ENCODE measurements around the gene CREB5. TPM values are rescaled to one million over a fixed set of nuclear protein-coding genes. Genes with fewer than 3 reads are reported as not detected.

The CREB5 gene
- total RNA-seq, 1 donor from 2014 or later: 10.3 TPM

DNA sequence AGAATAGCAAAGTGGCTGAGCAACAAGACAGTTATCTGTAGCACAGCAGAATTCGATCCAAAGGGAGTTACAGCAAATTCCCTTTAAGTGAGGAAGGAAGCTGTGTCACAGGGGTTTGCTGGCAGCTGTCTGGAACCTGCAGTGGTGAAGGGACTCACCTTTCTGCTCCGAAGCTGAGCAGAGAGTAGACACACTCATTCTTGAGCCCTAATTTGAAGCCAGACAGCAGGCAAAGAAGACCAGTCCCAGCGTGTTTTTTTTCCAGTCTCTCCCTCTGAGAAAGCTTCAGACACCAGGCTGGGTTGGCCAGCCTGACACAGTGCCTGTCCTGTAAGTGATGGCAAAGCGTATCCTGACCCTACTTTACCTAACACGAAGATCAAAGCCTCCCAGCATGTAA, 335.1 kb downstream of the CREB5 start:
- intact Hi-C loops (cut with DNase I): no loop called here
- TF ChIP-seq, protein P1, sequence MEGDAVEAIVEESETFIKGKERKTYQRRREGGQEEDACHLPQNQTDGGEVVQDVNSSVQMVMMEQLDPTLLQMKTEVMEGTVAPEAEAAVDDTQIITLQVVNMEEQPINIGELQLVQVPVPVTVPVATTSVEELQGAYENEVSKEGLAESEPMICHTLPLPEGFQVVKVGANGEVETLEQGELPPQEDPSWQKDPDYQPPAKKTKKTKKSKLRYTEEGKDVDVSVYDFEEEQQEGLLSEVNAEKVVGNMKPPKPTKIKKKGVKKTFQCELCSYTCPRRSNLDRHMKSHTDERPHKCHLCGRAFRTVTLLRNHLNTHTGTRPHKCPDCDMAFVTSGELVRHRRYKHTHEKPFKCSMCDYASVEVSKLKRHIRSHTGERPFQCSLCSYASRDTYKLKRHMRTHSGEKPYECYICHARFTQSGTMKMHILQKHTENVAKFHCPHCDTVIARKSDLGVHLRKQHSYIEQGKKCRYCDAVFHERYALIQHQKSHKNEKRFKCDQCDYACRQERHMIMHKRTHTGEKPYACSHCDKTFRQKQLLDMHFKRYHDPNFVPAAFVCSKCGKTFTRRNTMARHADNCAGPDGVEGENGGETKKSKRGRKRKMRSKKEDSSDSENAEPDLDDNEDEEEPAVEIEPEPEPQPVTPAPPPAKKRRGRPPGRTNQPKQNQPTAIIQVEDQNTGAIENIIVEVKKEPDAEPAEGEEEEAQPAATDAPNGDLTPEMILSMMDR (IDR thresholded peaks at IDR 0.05): no peak
- no peak overlapping the region for H3K4me3 ChIP-seq
- ATAC-seq (no peak), DNase-seq (no peak)
- no peaks in the 10 kb centered on the region for H3K9me3 ChIP-seq
- no peaks in the 10 kb centered on the region for H3K27me3 ChIP-seq (ENCODE audit: low read depth)
- no peak overlapping the region for H3K27ac ChIP-seq
- H3K36me3 ChIP-seq: no peaks in the 10 kb centered on the region
- peaks cover 10% of the 10 kb centered on the region for H3K4me1 ChIP-seq

DNA sequence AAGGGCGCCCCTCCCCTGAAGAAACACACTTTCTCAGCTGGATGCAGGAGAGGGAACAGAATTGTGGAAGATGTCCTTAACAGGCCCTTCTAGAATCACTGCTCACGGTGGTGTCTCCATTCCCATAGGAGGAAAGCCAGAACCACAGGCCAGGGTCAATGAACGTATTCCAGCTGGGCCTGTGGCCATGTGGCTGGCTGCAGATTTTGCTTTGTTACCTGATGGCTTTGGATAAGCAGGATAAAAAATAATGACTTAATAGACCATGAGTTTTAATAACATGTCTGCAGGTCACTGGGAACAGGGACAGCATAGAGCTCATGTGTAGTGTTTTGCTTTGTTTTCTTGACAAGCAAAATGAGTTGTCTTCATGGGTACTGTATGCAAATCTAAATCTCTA, 335.5 kb downstream of the CREB5 start:
- intact Hi-C loops (cut with DNase I): no loop called here
- no peak for ATAC-seq
- TF ChIP-seq, protein P1 (IDR thresholded peaks at IDR 0.05): no peak

DNA sequence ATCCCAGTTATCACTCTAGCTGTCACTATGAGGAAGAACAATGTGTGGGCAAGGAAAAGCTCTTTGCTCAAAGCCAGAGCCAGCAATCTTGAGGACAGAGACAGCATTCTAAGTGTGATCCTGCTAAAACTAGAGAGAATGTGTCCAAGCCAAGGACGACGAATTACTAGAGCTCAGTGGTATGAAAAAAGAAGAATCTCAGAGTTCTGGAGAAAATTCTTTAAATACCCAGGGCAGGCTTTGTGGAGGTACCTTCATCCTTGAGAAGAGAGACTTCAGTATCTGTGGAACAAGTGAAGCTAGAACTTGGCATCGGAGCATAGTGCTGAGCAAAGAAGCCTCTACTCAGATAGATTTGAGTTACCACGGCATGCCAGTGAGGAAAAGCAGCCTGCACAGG, 336.0 kb downstream of the CREB5 start:
- no peak for ATAC-seq
- TF ChIP-seq, protein P1 (IDR thresholded peaks at IDR 0.05): no peak
- intact Hi-C loops (cut with DNase I): no loop called here
- no peak overlapping the region for H3K4me3 ChIP-seq
- H3K4me1 ChIP-seq: peaks cover 10% of the 10 kb centered on the region
- H3K27ac ChIP-seq: no peak overlapping the region
- no peaks in the 10 kb centered on the region for H3K36me3 ChIP-seq
- H3K27me3 ChIP-seq (ENCODE audit: low read depth): no peaks in the 10 kb centered on the region
- DNase-seq: no peak
- H3K9me3 ChIP-seq: no peaks in the 10 kb centered on the region

More for the DNA sequence above, 335.5 kb downstream of the CREB5 start:
- Histone ChIP-seq H3K4me3 (no peak overlapping the region), H3K9me3 (no peaks in the 10 kb centered on the region), H3K27ac (no peak overlapping the region), H3K4me1 (peaks cover 10% of the 10 kb centered on the region), H3K36me3 (no peaks in the 10 kb centered on the region), H3K27me3 (ENCODE audit: low read depth) (no peaks in the 10 kb centered on the region)
- DNase-seq: no peak

DNA sequence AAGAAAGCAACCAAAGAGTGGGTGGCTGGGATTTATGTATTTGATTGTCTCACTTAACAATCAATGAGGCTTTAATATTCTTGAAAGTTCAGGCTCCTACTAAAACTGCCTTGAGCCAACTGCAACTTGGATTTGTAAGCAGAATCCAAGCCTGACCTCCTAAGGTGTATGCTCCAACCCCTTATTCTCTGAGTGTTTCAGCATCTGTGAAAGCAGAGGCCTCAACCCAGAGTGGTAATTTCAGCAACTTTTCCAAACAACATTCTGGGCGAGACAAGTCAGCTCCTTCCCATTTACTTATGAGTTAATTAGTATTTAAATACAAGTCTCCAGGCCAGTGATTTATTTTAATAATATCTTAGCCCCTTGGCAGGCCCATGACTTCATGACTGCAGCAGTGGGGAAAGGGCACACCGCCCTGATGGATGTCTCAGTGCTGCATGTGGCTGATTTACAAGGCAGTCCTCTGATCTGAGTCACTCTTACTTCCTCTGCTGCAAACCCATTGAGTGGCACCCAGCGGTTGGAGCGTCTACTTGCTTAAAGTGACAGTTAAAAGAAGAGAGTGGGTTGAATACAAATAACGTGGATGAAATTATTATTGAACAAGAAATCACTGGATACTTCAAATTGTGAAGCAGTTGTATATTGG, 336.7 kb downstream of the CREB5 start:
- peak; percentile 61 for DNase-seq
- Histone ChIP-seq H3K4me1 (peaks cover 10% of the 10 kb centered on the region), H3K9me3 (no peaks in the 10 kb centered on the region), H3K4me3 (no peak overlapping the region), H3K36me3 (no peaks in the 10 kb centered on the region), H3K27me3 (ENCODE audit: low read depth) (no peaks in the 10 kb centered on the region), H3K27ac (no peak overlapping the region)
- ATAC-seq: peak; percentile 55 to 82
- TF ChIP-seq, protein P1 (IDR thresholded peaks at IDR 0.05): no peak
- intact Hi-C loops (cut with DNase I): no loop called here

DNA sequence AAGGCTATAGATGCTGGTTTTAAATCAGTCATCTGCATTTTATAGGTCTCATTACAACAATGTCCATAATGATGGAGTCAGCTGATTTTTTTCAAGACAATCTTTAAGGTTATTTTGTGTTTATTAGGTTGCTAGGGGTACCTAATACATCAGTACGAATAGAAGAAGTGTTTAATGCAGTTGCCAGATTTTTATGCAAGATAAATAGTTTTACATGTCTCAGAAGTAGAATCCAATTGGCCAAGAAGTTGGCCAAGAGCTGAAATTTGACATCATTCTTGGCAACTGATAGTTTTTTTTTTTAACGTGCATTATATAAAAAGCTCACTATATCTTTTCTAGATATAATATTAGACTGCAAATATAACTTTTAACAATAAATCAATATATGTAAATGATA, 337.3 kb downstream of the CREB5 start:
- TF ChIP-seq, protein P1 (IDR thresholded peaks at IDR 0.05): no peak
- H3K9me3 ChIP-seq: no peaks in the 10 kb centered on the region
- ATAC-seq (no peak), DNase-seq (no peak)
- no peak overlapping the region for H3K27ac ChIP-seq
- intact Hi-C loops (cut with DNase I): no loop called here
- H3K4me3 ChIP-seq: no peak overlapping the region
- H3K36me3 ChIP-seq: no peaks in the 10 kb centered on the region
- no peaks in the 10 kb centered on the region for H3K27me3 ChIP-seq (ENCODE audit: low read depth)
- peaks cover 10% of the 10 kb centered on the region for H3K4me1 ChIP-seq

All from lower lobe of right lung (tissue), 2 donors.